ENCODE results near the gene LPIN2. TPM values are rescaled to one million over a fixed set of nuclear protein-coding genes. Genes with fewer than 3 reads are reported as not detected.

The LPIN2 gene
- total and polyA plus RNA-seq, 5 donors from 2014 or later: 39.3 to 61.2 (median 48.2) TPM

DNA sequence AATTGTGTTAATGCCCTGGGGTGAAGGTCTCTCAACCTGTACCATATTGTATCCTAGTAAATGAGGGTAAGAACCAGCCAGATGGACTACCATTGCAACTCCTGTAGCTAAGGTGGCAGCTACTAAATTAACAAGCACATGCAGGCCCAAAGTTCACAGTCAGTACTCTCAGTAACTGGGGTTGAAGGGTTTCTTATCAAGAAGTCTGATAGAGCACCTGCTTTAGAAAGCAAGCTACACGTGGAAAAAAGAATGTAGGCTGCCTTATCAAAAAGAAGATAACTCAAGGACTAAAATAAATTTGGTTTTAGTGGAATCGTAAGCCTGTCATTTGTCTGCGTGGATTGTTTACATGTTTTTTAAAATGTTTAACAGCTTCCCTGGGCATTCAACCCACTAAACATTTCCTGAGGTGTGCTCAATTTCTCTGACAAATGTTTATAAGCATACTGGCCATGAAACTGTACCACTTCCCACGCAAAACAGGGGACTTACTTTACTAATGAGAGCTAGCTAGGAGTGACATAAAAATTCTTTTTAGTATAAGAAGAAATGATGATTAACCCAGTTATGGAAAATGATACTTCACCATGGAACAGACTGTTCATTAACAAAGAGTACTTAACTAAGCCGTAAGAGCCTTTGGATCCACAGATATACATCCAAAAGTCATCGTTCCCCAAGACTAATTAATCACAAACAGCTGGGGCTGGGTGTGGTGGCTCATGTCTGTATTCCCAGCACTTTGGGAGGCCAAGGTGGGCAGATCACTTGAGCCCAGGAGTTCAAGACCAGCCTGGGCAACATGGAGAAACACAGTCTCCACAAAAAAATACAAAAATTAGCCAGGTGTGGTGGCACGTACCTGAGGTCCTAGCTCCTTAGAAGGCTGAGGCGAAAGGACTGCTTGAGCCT, 36.5 kb downstream of the LPIN2 start:
- Histone ChIP-seq H3K36me3 (ENCODE audit: control insufficient read depth, insufficient read depth, low read length) (peaks cover 10% of the 10 kb centered on the region), H3K27ac (ENCODE audit: insufficient read depth, low read length, poor library complexity, severe bottlenecking) (peak overlapping the region; percentile 83), H3K27me3 (ENCODE audit: control insufficient read depth, insufficient read depth, low read length) (no peaks in the 10 kb centered on the region), H3K9me3 (ENCODE audit: control insufficient read depth in 2 of 2, low read length in 2 of 2) (no peaks in the 10 kb centered on the region), H3K4me1 (ENCODE audit: control insufficient read depth, insufficient read depth, low read length, poor library complexity, severe bottlenecking) (peaks cover 87% of the 10 kb centered on the region), H3K4me3 (ENCODE audit: low read depth, low read length) (peak overlapping the region; percentile 98)
- ATAC-seq (ENCODE audit: low read depth in 2 of 2): no peak
- no peak for DNase-seq
- peak overlapping the region; percentile 69 to 91 (median 90) for H3K4me3 Mint-ChIP-seq
- H3K27me3 Mint-ChIP-seq: no peaks in the 10 kb centered on the region
- no peaks in the 10 kb centered on the region for H3K9me3 Mint-ChIP-seq
- peak overlapping the region; percentile 91 to 97 (median 93) for H3K27ac Mint-ChIP-seq
- H3K36me3 Mint-ChIP-seq: peaks cover 23% of the 10 kb centered on the region
- peaks cover 41 to 88% (median 72%) of the 10 kb centered on the region in 4 donors for H3K4me1 Mint-ChIP-seq

DNA sequence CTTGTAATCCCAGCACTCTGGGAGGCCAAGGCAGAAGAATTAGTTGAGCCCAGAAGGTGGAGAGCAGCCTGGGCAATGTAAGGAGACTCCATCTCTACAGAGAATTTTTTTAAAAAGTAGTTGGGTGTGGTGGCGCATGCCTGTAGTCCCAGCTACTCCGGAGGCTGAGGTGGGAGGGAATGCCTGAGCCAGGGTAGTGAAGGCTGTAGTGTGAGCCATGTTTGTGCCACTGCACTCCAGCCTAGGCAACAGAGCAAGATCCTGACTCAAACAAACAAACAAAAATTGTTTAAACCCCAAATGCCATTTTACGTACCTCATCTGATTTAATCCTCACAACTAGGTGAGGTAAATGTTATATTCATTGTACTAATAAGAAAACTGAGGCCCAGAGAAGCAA, 38.2 kb downstream of the LPIN2 start:
- no peak for DNase-seq
- no peaks in the 10 kb centered on the region for H3K27me3 ChIP-seq (ENCODE audit: control insufficient read depth, insufficient read depth, low read length)
- peaks cover 26% of the 10 kb centered on the region for H3K36me3 Mint-ChIP-seq
- no peaks in the 10 kb centered on the region for H3K27me3 Mint-ChIP-seq
- no peaks in the 10 kb centered on the region for H3K9me3 ChIP-seq (ENCODE audit: control insufficient read depth in 2 of 2, low read length in 2 of 2)
- H3K27ac Mint-ChIP-seq: peak overlapping the region; percentile 78 to 92 (median 91)
- ATAC-seq (ENCODE audit: low read depth in 2 of 2): no peak
- H3K4me3 ChIP-seq (ENCODE audit: low read depth, low read length): peak overlapping the region; percentile 16
- peaks cover 93% of the 10 kb centered on the region for H3K4me1 ChIP-seq (ENCODE audit: control insufficient read depth, insufficient read depth, low read length, poor library complexity, severe bottlenecking)
- peaks cover 10% of the 10 kb centered on the region for H3K36me3 ChIP-seq (ENCODE audit: control insufficient read depth, insufficient read depth, low read length)
- no peaks in the 10 kb centered on the region for H3K9me3 Mint-ChIP-seq
- H3K4me3 Mint-ChIP-seq: peak overlapping the region in 1 of 4 donors; percentile 51
- no peak overlapping the region for H3K27ac ChIP-seq (ENCODE audit: insufficient read depth, low read length, poor library complexity, severe bottlenecking)
- H3K4me1 Mint-ChIP-seq: peaks cover 47 to 97% (median 83%) of the 10 kb centered on the region in 4 donors

DNA sequence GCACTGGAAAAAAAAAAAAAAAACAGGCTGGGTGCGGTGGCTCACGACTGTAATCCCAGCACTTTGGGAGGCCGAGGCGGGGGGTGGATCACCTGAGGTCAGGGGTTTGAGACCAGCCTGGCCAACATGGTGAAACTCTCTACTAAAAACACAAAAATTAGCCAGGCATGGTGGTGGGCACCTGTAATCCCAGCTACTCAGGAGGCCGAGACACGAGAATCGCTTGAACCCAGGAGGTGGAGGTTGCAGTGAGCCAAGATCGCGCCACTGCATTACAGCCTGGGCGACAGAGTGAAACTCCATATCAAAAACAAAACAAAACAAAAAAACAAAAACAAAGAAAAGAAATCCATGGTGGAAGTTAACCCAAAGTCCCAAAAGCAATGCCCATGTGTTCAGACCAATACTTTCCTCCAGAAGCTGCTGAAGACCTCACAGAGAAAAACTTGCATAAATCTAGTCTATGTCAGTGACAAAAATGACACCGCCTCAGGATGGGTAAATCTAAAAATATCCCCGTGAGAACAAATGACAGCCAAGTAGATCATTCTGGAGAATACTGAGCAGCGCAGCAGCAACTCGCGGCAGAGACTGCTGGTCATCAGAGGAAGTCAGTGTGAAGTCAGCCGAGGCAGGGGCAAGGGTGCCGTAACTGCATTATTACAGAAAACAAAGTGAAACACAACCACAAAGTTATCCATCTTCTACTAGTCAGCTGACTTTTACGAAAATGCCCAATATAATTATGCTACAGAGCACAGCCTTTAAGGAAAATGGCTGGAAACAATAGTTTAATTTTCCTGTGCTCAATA, 41.0 kb downstream of the LPIN2 start:
- DNase-seq: peak; percentile 54 to 82 (median 70)
- peaks cover 10% of the 10 kb centered on the region for H3K36me3 ChIP-seq (ENCODE audit: control insufficient read depth, insufficient read depth, low read length)
- H3K4me3 Mint-ChIP-seq: peak overlapping the region; percentile 85 to 92 (median 88)
- peaks cover 93% of the 10 kb centered on the region for H3K4me1 ChIP-seq (ENCODE audit: control insufficient read depth, insufficient read depth, low read length, poor library complexity, severe bottlenecking)
- no peaks in the 10 kb centered on the region for H3K27me3 ChIP-seq (ENCODE audit: control insufficient read depth, insufficient read depth, low read length)
- peak overlapping the region; percentile 88 for H3K4me3 ChIP-seq (ENCODE audit: low read depth, low read length)
- H3K27ac ChIP-seq (ENCODE audit: insufficient read depth, low read length, poor library complexity, severe bottlenecking): peak overlapping the region; percentile 96
- H3K27me3 Mint-ChIP-seq: no peaks in the 10 kb centered on the region
- H3K27ac Mint-ChIP-seq: peak overlapping the region; percentile 95 to 100 (median 97)
- peaks cover 21% of the 10 kb centered on the region for H3K36me3 Mint-ChIP-seq
- ATAC-seq (ENCODE audit: low read depth in 2 of 2): peak; percentile 75 to 76
- H3K4me1 Mint-ChIP-seq: peaks cover 46 to 99% (median 78%) of the 10 kb centered on the region in 4 donors
- H3K9me3 Mint-ChIP-seq: no peaks in the 10 kb centered on the region
- H3K9me3 ChIP-seq (ENCODE audit: control insufficient read depth in 2 of 2, low read length in 2 of 2): no peaks in the 10 kb centered on the region

DNA sequence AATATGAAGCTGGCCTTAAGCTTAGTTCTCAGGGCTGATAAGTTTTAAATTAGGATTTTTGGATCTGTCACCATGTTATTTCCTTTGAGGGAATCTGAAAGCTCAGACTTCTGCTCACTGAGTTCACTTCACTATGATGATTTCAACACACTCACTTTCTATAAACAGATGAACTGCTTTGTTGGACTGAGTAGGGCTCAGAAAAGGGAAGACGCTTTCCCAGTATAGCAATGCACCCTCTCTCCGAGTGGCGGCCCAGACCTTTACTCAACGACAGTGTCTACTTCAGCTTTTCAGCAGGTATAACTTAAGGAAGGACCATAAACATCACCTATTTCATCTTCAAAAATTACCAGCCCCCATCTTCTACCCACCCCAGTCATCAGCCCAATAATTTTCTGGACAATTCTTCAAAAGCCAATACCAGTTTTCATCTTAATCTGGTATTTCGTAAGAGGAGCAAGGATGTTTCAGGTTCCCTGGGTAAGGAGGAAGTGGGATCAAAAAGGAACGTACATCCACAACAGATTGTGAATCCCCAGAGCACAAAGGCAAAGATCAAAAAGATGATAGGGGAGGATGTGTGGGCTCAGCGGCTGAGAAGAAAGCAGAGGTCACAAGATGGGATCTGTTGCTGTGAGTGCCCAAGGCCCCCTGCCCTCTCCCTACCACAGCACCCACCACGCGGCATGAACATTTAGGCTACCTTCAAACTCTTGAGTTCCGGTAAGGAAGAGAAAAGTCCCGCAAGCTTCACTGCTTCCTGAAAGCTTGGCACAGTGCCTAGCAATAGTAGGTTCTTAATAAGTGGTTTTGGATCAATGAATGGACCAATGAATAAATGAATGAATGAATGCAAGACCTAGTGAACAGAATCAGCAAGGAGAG, 41.9 kb downstream of the LPIN2 start:
- peaks cover 92% of the 10 kb centered on the region for H3K4me1 ChIP-seq (ENCODE audit: control insufficient read depth, insufficient read depth, low read length, poor library complexity, severe bottlenecking)
- H3K36me3 ChIP-seq (ENCODE audit: control insufficient read depth, insufficient read depth, low read length): peaks cover 12% of the 10 kb centered on the region
- H3K27me3 Mint-ChIP-seq: no peaks in the 10 kb centered on the region
- DNase-seq (peak in 2 of 3 donors; percentile 27 to 58), ATAC-seq (ENCODE audit: low read depth in 2 of 2) (peak; percentile 52 to 59)
- H3K36me3 Mint-ChIP-seq: peaks cover 18% of the 10 kb centered on the region
- peak overlapping the region; percentile 95 to 100 (median 97) for H3K27ac Mint-ChIP-seq
- H3K4me1 Mint-ChIP-seq: peaks cover 38 to 99% (median 78%) of the 10 kb centered on the region in 4 donors
- H3K4me3 ChIP-seq (ENCODE audit: low read depth, low read length): peak overlapping the region; percentile 88
- H3K27me3 ChIP-seq (ENCODE audit: control insufficient read depth, insufficient read depth, low read length): no peaks in the 10 kb centered on the region
- peak overlapping the region; percentile 96 for H3K27ac ChIP-seq (ENCODE audit: insufficient read depth, low read length, poor library complexity, severe bottlenecking)
- no peaks in the 10 kb centered on the region for H3K9me3 Mint-ChIP-seq
- H3K4me3 Mint-ChIP-seq: peak overlapping the region; percentile 85 to 92 (median 88)
- H3K9me3 ChIP-seq (ENCODE audit: control insufficient read depth in 2 of 2, low read length in 2 of 2): no peaks in the 10 kb centered on the region

DNA sequence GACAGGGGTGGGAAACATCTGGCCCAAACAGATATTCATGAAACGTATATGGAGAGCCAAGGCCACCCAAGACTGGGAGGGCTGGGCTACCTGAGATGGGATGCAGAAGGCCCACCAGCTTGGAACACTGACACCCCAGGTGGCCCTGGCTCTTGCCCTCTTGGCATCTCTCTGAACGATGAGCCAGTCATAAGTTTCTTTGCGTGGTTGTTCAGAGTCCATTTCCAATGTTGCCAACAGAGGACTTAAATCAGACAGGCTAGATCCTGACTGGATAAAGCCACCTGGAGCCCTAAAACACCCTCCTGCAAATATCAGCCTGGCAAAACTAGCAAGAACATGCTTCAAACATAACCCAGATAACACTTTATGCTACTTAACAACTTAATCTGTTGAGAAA, 42.6 kb downstream of the LPIN2 start:
- Histone ChIP-seq H3K4me3 (ENCODE audit: low read depth, low read length) (peak overlapping the region; percentile 88), H3K4me1 (ENCODE audit: control insufficient read depth, insufficient read depth, low read length, poor library complexity, severe bottlenecking) (peaks cover 92% of the 10 kb centered on the region), H3K27ac (ENCODE audit: insufficient read depth, low read length, poor library complexity, severe bottlenecking) (peak overlapping the region; percentile 96), H3K36me3 (ENCODE audit: control insufficient read depth, insufficient read depth, low read length) (peaks cover 12% of the 10 kb centered on the region), H3K27me3 (ENCODE audit: control insufficient read depth, insufficient read depth, low read length) (no peaks in the 10 kb centered on the region), H3K9me3 (ENCODE audit: control insufficient read depth in 2 of 2, low read length in 2 of 2) (no peaks in the 10 kb centered on the region)
- Mint-ChIP-seq H3K27ac (peak overlapping the region; percentile 92 to 99 (median 95)), H3K4me1 (peaks cover 35 to 99% (median 72%) of the 10 kb centered on the region in 4 donors), H3K9me3 (no peaks in the 10 kb centered on the region), H3K36me3 (peaks cover 12% of the 10 kb centered on the region), H3K4me3 (peak overlapping the region; percentile 79 to 86 (median 84)), H3K27me3 (no peaks in the 10 kb centered on the region)
- no peak for DNase-seq
- ATAC-seq (ENCODE audit: low read depth in 2 of 2): no peak

DNA sequence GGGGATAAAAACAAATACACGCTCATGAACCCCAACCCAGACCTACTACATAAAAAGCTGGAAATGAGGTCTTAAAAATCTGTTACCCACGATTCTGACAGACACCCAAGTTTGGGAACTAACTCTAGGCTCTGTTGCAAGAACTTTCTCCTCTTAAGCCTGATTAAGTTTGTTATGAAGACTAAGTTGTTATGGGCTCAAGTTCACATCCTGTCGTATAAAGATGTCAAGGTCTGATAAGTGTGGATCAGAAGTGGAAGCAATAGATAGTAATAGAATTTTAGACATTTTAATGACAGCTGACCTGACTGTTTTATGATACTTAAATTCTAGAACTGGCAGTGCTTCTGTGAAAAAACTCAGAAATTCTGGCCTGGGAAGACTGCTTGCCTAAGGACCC, 43.2 kb downstream of the LPIN2 start:
- ATAC-seq (ENCODE audit: low read depth in 2 of 2): no peak
- Mint-ChIP-seq H3K4me3 (peak overlapping the region; percentile 79 to 86 (median 84)), H3K4me1 (peaks cover 38 to 99% (median 73%) of the 10 kb centered on the region in 4 donors), H3K27ac (peak overlapping the region; percentile 92 to 99 (median 95)), H3K27me3 (no peaks in the 10 kb centered on the region), H3K36me3 (peaks cover 12% of the 10 kb centered on the region), H3K9me3 (no peaks in the 10 kb centered on the region)
- Histone ChIP-seq H3K27me3 (ENCODE audit: control insufficient read depth, insufficient read depth, low read length) (no peaks in the 10 kb centered on the region), H3K9me3 (ENCODE audit: control insufficient read depth in 2 of 2, low read length in 2 of 2) (no peaks in the 10 kb centered on the region), H3K27ac (ENCODE audit: insufficient read depth, low read length, poor library complexity, severe bottlenecking) (peak overlapping the region; percentile 96), H3K4me3 (ENCODE audit: low read depth, low read length) (peak overlapping the region; percentile 88), H3K36me3 (ENCODE audit: control insufficient read depth, insufficient read depth, low read length) (peaks cover 7% of the 10 kb centered on the region), H3K4me1 (ENCODE audit: control insufficient read depth, insufficient read depth, low read length, poor library complexity, severe bottlenecking) (peaks cover 93% of the 10 kb centered on the region)
- peak in 1 of 3 donors; percentile 65 for DNase-seq

DNA sequence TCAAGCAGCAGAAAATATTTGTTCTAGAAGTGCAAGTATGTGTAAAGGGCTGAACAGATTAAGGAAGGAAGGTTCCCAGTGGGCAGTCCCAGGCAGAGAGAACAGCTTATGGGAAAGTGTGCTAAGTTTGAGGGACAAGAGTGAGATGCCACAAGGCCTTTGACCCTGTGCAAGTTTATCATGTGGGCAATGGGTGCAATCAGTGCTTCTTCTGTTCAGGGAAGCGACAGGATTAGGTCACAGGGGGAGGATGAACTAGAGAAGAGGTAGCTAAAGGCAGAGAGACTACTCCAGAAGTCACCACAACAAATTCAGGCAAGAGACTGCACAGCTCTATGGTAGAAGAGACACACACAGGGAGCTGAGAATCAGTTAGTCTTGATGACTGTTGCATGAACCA, 44.3 kb downstream of the LPIN2 start:
- Histone ChIP-seq H3K4me1 (ENCODE audit: control insufficient read depth, insufficient read depth, low read length, poor library complexity, severe bottlenecking) (peaks cover 98% of the 10 kb centered on the region), H3K27ac (ENCODE audit: insufficient read depth, low read length, poor library complexity, severe bottlenecking) (peak overlapping the region; percentile 96), H3K4me3 (ENCODE audit: low read depth, low read length) (peak overlapping the region; percentile 88), H3K9me3 (ENCODE audit: control insufficient read depth in 2 of 2, low read length in 2 of 2) (no peaks in the 10 kb centered on the region), H3K36me3 (ENCODE audit: control insufficient read depth, insufficient read depth, low read length) (peaks cover 2% of the 10 kb centered on the region), H3K27me3 (ENCODE audit: control insufficient read depth, insufficient read depth, low read length) (no peaks in the 10 kb centered on the region)
- no peaks in the 10 kb centered on the region for H3K27me3 Mint-ChIP-seq
- H3K4me3 Mint-ChIP-seq: peak overlapping the region; percentile 79 to 86 (median 84)
- DNase-seq (no peak), ATAC-seq (ENCODE audit: low read depth in 2 of 2) (peak in 1 of 2 donors; percentile 3)
- peaks cover 12% of the 10 kb centered on the region for H3K36me3 Mint-ChIP-seq
- H3K4me1 Mint-ChIP-seq: peaks cover 42 to 97% (median 76%) of the 10 kb centered on the region in 4 donors
- no peaks in the 10 kb centered on the region for H3K9me3 Mint-ChIP-seq
- peak overlapping the region; percentile 92 to 99 (median 95) for H3K27ac Mint-ChIP-seq
